Amygdala (tissue), 56 donors: ENCODE results near the gene KLF16.
"Not testable (repeated sequence)": the region's sequence is repeated elsewhere in the genome, so short reads cannot be mapped to it uniquely, and the experiment has no call there.

ENCODE experiments used
- DNase-seq, 56 donors: peaks; one replicate each; lab custom pipeline; 2025; lab: John Stamatoyannopoulos, UW

Gene KLF16

GRCh38 chr19:1863328-1863637 lies at the start of gene KLF16:
TSS of gene KLF16 (minus strand) at chr19:1863579. CDS start at chr19:1863497, 82 bp downstream.
- DNase-seq = no peak

GRCh38 chr19:1912760-1913505 lies 49.6 kb upstream of the KLF16 start:
- DNase-seq = no peak

- DNase-seq = no peak
These were observed 48.6 kb upstream of the KLF16 start for GRCh38 chr19:1911995-1912394.

GRCh38 chr19:1911098-1911497 lies 47.7 kb upstream of the KLF16 start:
- no peak for DNase-seq

- peak in 18 of 56 donors; percentile 8 to 42 (median 26) for DNase-seq
These were observed 46.8 kb upstream of the KLF16 start for GRCh38 chr19:1910177-1910576.

GRCh38 chr19:1909761-1910080 lies 46.3 kb upstream of the KLF16 start:
- peak in 4 of 56 donors; percentile 18 to 46 (median 34) for DNase-seq

- DNase-seq = peak in 4 of 56 donors; percentile 25 to 57 (median 52)
These were observed 44.9 kb upstream of the KLF16 start for GRCh38 chr19:1908364-1908678.

GRCh38 chr19:1907563-1908363 lies 44.4 kb upstream of the KLF16 start:
- peak in 27 of 56 donors; percentile 14 to 72 (median 40) for DNase-seq

GRCh38 chr19:1906985-1907562 lies 43.7 kb upstream of the KLF16 start:
- DNase-seq = no peak

- DNase-seq = peak in 1 of 56 donors; percentile 43
These were observed 42.5 kb upstream of the KLF16 start for GRCh38 chr19:1905863-1906375.

GRCh38 chr19:1905110-1905862 lies 41.9 kb upstream of the KLF16 start, which contains the start of the genes ADAT3 and SCAMP4:
TSS of gene ADAT3 (plus strand) at chr19:1905399. CDS start at chr19:1912048, 6,649 bp downstream.
TSS of gene SCAMP4 (plus strand) at chr19:1905399. CDS start at chr19:1915020, 9,621 bp downstream.
- peak; percentile 75 to 99 (median 97) for DNase-seq

GRCh38 chr19:1904860-1905109 lies 41.4 kb upstream of the KLF16 start:
- no peak for DNase-seq

GRCh38 chr19:1902923-1903322 lies 39.5 kb upstream of the KLF16 start:
- DNase-seq = no peak

GRCh38 chr19:1901940-1902404 lies 38.6 kb upstream of the KLF16 start:
- peak in 9 of 56 donors; percentile 7 to 54 (median 17) for DNase-seq

GRCh38 chr19:1896508-1896907 lies 33.1 kb upstream of the KLF16 start:
- DNase-seq = no peak

- no peak for DNase-seq
These were observed 30.4 kb upstream of the KLF16 start for GRCh38 chr19:1893791-1894190.

GRCh38 chr19:1889907-1890306 lies 26.5 kb upstream of the KLF16 start:
- no peak for DNase-seq

- no peak for DNase-seq
These were observed 25.0 kb upstream of the KLF16 start for GRCh38 chr19:1888385-1888784.

GRCh38 chr19:1886360-1886759 lies 23.0 kb upstream of the KLF16 start:
- DNase-seq = not testable (repeated sequence)

GRCh38 chr19:1885398-1886119 lies 22.2 kb upstream of the KLF16 start, which contains the start of gene ABHD17A:
TSS of gene ABHD17A (minus strand) at chr19:1885496. CDS start at chr19:1881566, 3,930 bp downstream.
- peak in 55 of 56 donors; percentile 55 to 95 (median 86) for DNase-seq
